ENCODE measurements around the gene CCDC71.

DNA sequence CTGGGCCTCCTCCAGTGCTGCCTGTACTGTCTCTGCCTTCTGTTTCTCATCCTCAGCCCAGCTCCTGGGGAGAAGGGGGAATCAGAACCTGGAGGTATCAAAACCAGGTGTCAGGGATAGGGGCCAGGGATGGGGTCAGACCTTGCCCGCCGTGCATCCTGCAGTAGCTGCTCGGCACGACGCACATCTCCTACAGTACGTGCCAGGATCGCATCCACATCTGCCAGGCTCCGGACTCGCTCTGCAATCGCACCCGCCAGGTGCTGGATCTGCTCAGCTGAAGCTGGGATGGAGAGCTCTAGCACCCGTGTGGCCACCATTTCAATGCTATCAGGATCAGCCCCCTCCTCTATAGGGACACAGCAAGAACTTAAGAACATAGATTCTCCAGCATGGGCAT lies 44.1 kb downstream of the CCDC71 start:
- TF ChIP-seq ADNP (tag; IDR thresholded peaks at IDR 0.05) (no peak), TBL1XR1 (IDR thresholded peaks at IDR 0.05; ENCODE audit: low read length in 2 of 2) (no peak), SMC3 (conservative IDR thresholded peaks at IDR 0.05; ENCODE audit: insufficient read depth, low read depth, low read length) (no peak), JUND (IDR thresholded peaks at IDR 0.05; ENCODE audit: borderline replicate concordance, low read depth, low read length) (no peak), JUND (tag; IDR thresholded peaks at IDR 0.05; ENCODE audit: borderline replicate concordance, low read depth, low read length) (no peak), POLR2A (conservative IDR thresholded peaks at IDR 0.05) (no peak), HMG20A (CRISPR knock-in tag; conservative IDR thresholded peaks at IDR 0.05) (no peak), POLR2AphosphoS5 (IDR thresholded peaks at IDR 0.05; ENCODE audit: control insufficient read depth, insufficient read depth, low read depth, low read length) (no peak)
- TF ChIP-seq, protein P1, sequence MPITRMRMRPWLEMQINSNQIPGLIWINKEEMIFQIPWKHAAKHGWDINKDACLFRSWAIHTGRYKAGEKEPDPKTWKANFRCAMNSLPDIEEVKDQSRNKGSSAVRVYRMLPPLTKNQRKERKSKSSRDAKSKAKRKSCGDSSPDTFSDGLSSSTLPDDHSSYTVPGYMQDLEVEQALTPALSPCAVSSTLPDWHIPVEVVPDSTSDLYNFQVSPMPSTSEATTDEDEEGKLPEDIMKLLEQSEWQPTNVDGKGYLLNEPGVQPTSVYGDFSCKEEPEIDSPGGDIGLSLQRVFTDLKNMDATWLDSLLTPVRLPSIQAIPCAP (CRISPR knock-in tag; IDR thresholded peaks at IDR 0.05; ENCODE audit: borderline replicate concordance), result no peak
- TF ChIP-seq, protein P2, sequence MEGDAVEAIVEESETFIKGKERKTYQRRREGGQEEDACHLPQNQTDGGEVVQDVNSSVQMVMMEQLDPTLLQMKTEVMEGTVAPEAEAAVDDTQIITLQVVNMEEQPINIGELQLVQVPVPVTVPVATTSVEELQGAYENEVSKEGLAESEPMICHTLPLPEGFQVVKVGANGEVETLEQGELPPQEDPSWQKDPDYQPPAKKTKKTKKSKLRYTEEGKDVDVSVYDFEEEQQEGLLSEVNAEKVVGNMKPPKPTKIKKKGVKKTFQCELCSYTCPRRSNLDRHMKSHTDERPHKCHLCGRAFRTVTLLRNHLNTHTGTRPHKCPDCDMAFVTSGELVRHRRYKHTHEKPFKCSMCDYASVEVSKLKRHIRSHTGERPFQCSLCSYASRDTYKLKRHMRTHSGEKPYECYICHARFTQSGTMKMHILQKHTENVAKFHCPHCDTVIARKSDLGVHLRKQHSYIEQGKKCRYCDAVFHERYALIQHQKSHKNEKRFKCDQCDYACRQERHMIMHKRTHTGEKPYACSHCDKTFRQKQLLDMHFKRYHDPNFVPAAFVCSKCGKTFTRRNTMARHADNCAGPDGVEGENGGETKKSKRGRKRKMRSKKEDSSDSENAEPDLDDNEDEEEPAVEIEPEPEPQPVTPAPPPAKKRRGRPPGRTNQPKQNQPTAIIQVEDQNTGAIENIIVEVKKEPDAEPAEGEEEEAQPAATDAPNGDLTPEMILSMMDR (IDR thresholded peaks at IDR 0.05 in 2 of 3, conservative IDR thresholded peaks at IDR 0.05 in 1 of 3; ENCODE audit: insufficient read depth in 2 of 3, low read depth in 1 of 3, low read length in 3 of 3), result no peak
- TF ChIP-seq, protein P3, sequence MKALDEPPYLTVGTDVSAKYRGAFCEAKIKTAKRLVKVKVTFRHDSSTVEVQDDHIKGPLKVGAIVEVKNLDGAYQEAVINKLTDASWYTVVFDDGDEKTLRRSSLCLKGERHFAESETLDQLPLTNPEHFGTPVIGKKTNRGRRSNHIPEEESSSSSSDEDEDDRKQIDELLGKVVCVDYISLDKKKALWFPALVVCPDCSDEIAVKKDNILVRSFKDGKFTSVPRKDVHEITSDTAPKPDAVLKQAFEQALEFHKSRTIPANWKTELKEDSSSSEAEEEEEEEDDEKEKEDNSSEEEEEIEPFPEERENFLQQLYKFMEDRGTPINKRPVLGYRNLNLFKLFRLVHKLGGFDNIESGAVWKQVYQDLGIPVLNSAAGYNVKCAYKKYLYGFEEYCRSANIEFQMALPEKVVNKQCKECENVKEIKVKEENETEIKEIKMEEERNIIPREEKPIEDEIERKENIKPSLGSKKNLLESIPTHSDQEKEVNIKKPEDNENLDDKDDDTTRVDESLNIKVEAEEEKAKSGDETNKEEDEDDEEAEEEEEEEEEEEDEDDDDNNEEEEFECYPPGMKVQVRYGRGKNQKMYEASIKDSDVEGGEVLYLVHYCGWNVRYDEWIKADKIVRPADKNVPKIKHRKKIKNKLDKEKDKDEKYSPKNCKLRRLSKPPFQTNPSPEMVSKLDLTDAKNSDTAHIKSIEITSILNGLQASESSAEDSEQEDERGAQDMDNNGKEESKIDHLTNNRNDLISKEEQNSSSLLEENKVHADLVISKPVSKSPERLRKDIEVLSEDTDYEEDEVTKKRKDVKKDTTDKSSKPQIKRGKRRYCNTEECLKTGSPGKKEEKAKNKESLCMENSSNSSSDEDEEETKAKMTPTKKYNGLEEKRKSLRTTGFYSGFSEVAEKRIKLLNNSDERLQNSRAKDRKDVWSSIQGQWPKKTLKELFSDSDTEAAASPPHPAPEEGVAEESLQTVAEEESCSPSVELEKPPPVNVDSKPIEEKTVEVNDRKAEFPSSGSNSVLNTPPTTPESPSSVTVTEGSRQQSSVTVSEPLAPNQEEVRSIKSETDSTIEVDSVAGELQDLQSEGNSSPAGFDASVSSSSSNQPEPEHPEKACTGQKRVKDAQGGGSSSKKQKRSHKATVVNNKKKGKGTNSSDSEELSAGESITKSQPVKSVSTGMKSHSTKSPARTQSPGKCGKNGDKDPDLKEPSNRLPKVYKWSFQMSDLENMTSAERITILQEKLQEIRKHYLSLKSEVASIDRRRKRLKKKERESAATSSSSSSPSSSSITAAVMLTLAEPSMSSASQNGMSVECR (CRISPR knock-in tag; IDR thresholded peaks at IDR 0.05), result no peak
